Neural progenitor cell (in vitro differentiated cells): Measurements from ENCODE around the gene PDGFRA. TPM values are rescaled to one million over a fixed set of nuclear protein-coding genes. Genes with fewer than 3 reads are reported as not detected.
"Not testable (repeated sequence)": the region's sequence is repeated elsewhere in the genome, so short reads cannot be mapped to it uniquely, and the experiment has no call there.

Source experiments
- DNase-seq: peaks from one replicate; pipeline ENCODE4 v3.0.0-alpha.2; 2016; ENCODE audit warnings: low spot score
- H2AFZ ChIP-seq: fragments of 200-600 bp; sonication (generic); replicated peaks from 2 replicates; pipeline ENCODE4 v1.6.1; 2016; ENCODE audit warnings: antibody characterized with exemption
- H3F3A ChIP-seq: fragments of 200-600 bp; sonication (generic); 2 replicates; pipeline ENCODE4 v1.6.1; 2016; ENCODE audit warnings: antibody characterized with exemption, low read depth
- H3K27ac ChIP-seq: fragments of 200-600 bp; sonication (generic); 2 replicates; pipeline ENCODE4 v1.5.1; 2016; ENCODE audit warnings: mild to moderate bottlenecking
- H3K27me3 ChIP-seq: fragments of 200-600 bp; sonication (generic); 2 replicates; pipeline ENCODE4 v1.6.1; 2016; ENCODE audit warnings: mild to moderate bottlenecking, moderate library complexity
- H3K36me3 ChIP-seq: fragments of 200-600 bp; sonication (generic); 2 replicates; pipeline ENCODE4 v1.5.1; 2016
- H3K4me1 ChIP-seq: fragments of 200-600 bp; sonication (generic); 2 replicates; pipeline ENCODE4 v1.6.1; 2016; ENCODE audit warnings: mixed run types
- H3K4me2 ChIP-seq: fragments of 200-600 bp; sonication (generic); 2 replicates; pipeline ENCODE4 v1.6.1; 2016
- H3K4me3 ChIP-seq: fragments of 200-600 bp; sonication (generic); 2 replicates; pipeline ENCODE4 v1.5.1; 2016
- H3K79me2 ChIP-seq: fragments of 200-600 bp; sonication (generic); 2 replicates; pipeline ENCODE4 v1.6.1; 2016; ENCODE audit warnings: low read depth
- H3K9ac ChIP-seq: fragments of 200-600 bp; sonication (generic); 2 replicates; pipeline ENCODE4 v1.6.1; 2016
- H3K9me3 ChIP-seq: fragments of 200-600 bp; sonication (generic); 2 replicates; pipeline ENCODE4 v1.5.1; 2016; ENCODE audit warnings: low read depth
- H4K20me1 ChIP-seq: fragments of 200-600 bp; sonication (generic); 2 replicates; pipeline ENCODE4 v1.6.1; 2016; ENCODE audit warnings: low read depth
- H3K27ac Mint-ChIP-seq: 3 replicates; pipeline ENCODE4 v1.8.0; 2021; ENCODE audit warnings: mixed read lengths
- H3K27me3 Mint-ChIP-seq: 2 replicates; pipeline ENCODE4 v1.8.0; 2022; ENCODE audit warnings: low read depth, mild to moderate bottlenecking, inconsistent platforms, moderate library complexity, mixed read lengths; ENCODE audit not compliant: insufficient read depth
- H3K36me3 Mint-ChIP-seq: 3 replicates; pipeline ENCODE4 v1.8.0; 2021; ENCODE audit warnings: mixed read lengths
- H3K4me1 Mint-ChIP-seq: 3 replicates; pipeline ENCODE4 v1.8.0; 2021; ENCODE audit warnings: mixed read lengths
- H3K4me3 Mint-ChIP-seq: 3 replicates; pipeline ENCODE4 v1.8.0; 2021; ENCODE audit warnings: mild to moderate bottlenecking, moderate library complexity, mixed read lengths
- H3K9me3 Mint-ChIP-seq: 3 replicates; pipeline ENCODE4 v1.8.0; 2020; ENCODE audit warnings: mixed read lengths
- EZH2 ChIP-seq: fragments of 200-600 bp; sonication (generic); IDR thresholded peaks from 2 replicates; pipeline ENCODE4 v1.6.1; 2017; ENCODE audit warnings: antibody characterized with exemption, mild to moderate bottlenecking, moderate library complexity
- EZH2phosphoT487 ChIP-seq: fragments of 200-600 bp; sonication (generic); IDR thresholded peaks from 2 replicates; pipeline ENCODE4 v1.6.1; 2017; ENCODE audit warnings: antibody characterized with exemption
- total RNA-seq: library from RNA; depleted of rRNA; stranded (reverse); fragments of >200 nt; gene quantifications from 2 replicates; pipeline ENCODE4 v1.2.3, GENCODE V29; 2015; ENCODE audit warnings: low replicate concordance
- TF ChIP-seq, protein P1 (sequence below): fragments of 200-600 bp; sonication (generic); IDR thresholded peaks from 2 replicates; pipeline ENCODE4 v1.5.1; 2017; ENCODE audit warnings: antibody characterized with exemption, mild to moderate bottlenecking

PDGFRA gene
- total RNA-seq, 1 donor from 2014 or later: 2.1 TPM

DNA sequence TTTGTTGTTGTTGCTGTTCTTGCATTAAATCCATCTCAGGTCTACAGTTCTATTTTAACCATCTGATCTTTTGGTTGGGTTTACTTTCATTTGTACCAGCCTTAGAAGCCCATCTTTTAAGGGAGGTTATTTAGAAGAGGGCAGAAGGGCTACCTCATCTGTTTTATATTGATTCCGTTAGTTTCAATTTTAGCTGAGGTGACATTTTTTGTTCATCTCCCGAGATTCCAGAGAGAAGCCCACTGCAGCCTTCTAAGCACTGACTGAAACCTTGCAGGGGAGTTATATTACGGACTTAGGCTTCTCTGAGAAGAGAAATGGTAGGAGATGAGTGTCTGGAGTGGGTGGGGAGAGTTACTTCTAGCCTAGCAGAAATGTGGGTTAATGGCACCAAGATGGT, 101.8 kb downstream of the PDGFRA start:
- no peaks in the 10 kb centered on the region for H3K79me2 ChIP-seq
- H3K27me3 ChIP-seq: no peaks in the 10 kb centered on the region
- peaks cover 9% of the 10 kb centered on the region for H3K4me1 ChIP-seq
- H3K4me2 ChIP-seq: no peak overlapping the region
- Mint-ChIP-seq H3K27ac (no peak overlapping the region), H3K36me3 (peaks cover 5% of the 10 kb centered on the region), H3K4me3 (no peak overlapping the region), H3K27me3 (peaks cover 17% of the 10 kb centered on the region), H3K4me1 (peaks cover 17% of the 10 kb centered on the region), H3K9me3 (peaks cover 10% of the 10 kb centered on the region)
- DNase-seq: no peak
- no peak overlapping the region for H3K4me3 ChIP-seq
- H3K36me3 ChIP-seq: no peaks in the 10 kb centered on the region
- no peaks in the 10 kb centered on the region for H3F3A ChIP-seq
- H3K27ac ChIP-seq: no peak overlapping the region
- no peak for TF ChIP-seq EZH2
- no peak for TF ChIP-seq EZH2phosphoT487
- TF ChIP-seq, protein P1, sequence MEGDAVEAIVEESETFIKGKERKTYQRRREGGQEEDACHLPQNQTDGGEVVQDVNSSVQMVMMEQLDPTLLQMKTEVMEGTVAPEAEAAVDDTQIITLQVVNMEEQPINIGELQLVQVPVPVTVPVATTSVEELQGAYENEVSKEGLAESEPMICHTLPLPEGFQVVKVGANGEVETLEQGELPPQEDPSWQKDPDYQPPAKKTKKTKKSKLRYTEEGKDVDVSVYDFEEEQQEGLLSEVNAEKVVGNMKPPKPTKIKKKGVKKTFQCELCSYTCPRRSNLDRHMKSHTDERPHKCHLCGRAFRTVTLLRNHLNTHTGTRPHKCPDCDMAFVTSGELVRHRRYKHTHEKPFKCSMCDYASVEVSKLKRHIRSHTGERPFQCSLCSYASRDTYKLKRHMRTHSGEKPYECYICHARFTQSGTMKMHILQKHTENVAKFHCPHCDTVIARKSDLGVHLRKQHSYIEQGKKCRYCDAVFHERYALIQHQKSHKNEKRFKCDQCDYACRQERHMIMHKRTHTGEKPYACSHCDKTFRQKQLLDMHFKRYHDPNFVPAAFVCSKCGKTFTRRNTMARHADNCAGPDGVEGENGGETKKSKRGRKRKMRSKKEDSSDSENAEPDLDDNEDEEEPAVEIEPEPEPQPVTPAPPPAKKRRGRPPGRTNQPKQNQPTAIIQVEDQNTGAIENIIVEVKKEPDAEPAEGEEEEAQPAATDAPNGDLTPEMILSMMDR: no peak
- H2AFZ ChIP-seq: no peak overlapping the region
- no peaks in the 10 kb centered on the region for H4K20me1 ChIP-seq
- H3K9ac ChIP-seq: no peak overlapping the region
- H3K9me3 ChIP-seq: no peaks in the 10 kb centered on the region

DNA sequence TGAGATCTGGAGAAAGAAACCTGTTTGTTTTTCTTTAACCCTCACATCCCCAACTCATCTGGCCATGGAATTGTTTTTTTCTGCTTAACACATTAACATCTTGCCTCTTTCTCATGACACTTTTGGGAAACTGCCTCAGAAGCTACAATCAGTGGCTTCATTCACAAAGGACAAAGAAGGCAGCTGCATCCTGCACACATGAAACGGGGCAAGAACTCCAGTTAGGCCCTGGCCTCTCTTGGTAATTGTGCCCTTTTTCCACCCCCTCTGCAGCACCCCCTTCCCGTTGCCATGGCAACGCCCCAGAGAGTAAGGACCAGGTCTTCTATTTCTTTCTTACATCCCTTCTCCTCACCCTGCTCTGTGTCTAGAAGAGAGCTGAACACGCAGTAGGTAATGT, 103.4 kb downstream of the PDGFRA start:
- TF ChIP-seq, protein P1: no peak
- TF ChIP-seq EZH2 (no peak), EZH2phosphoT487 (no peak)
- Histone ChIP-seq H4K20me1 (no peaks in the 10 kb centered on the region), H2AFZ (no peak overlapping the region), H3K9ac (no peak overlapping the region), H3K4me1 (peaks cover 9% of the 10 kb centered on the region), H3F3A (no peaks in the 10 kb centered on the region), H3K27me3 (no peaks in the 10 kb centered on the region), H3K27ac (no peak overlapping the region), H3K4me3 (no peak overlapping the region), H3K4me2 (no peak overlapping the region), H3K79me2 (no peaks in the 10 kb centered on the region), H3K9me3 (no peaks in the 10 kb centered on the region), H3K36me3 (no peaks in the 10 kb centered on the region)
- no peak overlapping the region for H3K4me3 Mint-ChIP-seq
- H3K36me3 Mint-ChIP-seq: no peaks in the 10 kb centered on the region
- H3K9me3 Mint-ChIP-seq: no peaks in the 10 kb centered on the region
- DNase-seq: peak; percentile 43
- H3K27ac Mint-ChIP-seq: peak overlapping the region; percentile 27
- peaks cover 19% of the 10 kb centered on the region for H3K4me1 Mint-ChIP-seq
- H3K27me3 Mint-ChIP-seq: peaks cover 9% of the 10 kb centered on the region

- H3K9me3 ChIP-seq: no peaks in the 10 kb centered on the region
- H4K20me1 ChIP-seq: no peaks in the 10 kb centered on the region
- no peak overlapping the region for H3K9ac ChIP-seq
- no peaks in the 10 kb centered on the region for H3K27me3 ChIP-seq
- Mint-ChIP-seq H3K9me3 (no peaks in the 10 kb centered on the region), H3K4me1 (peaks cover 19% of the 10 kb centered on the region), H3K27ac (peak overlapping the region; percentile 21), H3K27me3 (peaks cover 9% of the 10 kb centered on the region), H3K36me3 (no peaks in the 10 kb centered on the region), H3K4me3 (no peak overlapping the region)
- no peak overlapping the region for H3K4me2 ChIP-seq
- DNase-seq: peak; percentile 25
- peaks cover 9% of the 10 kb centered on the region for H3K4me1 ChIP-seq
- no peak overlapping the region for H3K27ac ChIP-seq
- H3F3A ChIP-seq: no peaks in the 10 kb centered on the region
- no peak overlapping the region for H2AFZ ChIP-seq
- TF ChIP-seq, protein P1: no peak
- TF ChIP-seq EZH2phosphoT487 (no peak), EZH2 (no peak)
- no peaks in the 10 kb centered on the region for H3K36me3 ChIP-seq
- no peak overlapping the region for H3K4me3 ChIP-seq
- H3K79me2 ChIP-seq: no peaks in the 10 kb centered on the region
Measured at GRCh38 chr4:54333657-54334056, 104.6 kb downstream of the PDGFRA start.

DNA sequence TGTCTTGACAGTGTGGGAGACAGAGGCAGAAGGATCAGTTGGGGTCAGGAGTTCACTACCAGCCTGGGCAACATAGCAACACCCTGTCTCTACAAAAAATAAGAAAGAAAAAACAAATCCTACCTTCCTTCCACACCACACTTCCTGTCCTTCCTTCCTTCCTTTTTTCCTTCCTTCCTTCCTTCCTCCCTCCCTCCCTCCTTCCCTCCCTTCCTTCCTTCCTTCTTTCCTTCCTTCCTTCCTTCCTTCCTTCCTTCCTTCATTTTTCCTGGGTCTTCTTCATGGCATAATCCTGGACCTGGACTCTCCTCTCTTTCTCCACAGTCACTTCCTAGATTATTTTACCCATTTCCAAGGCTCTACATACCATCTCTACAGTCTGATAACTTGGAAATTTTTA, 105.7 kb downstream of the PDGFRA start:
- Mint-ChIP-seq H3K27ac (peak overlapping the region; percentile 16), H3K4me1 (peaks cover 19% of the 10 kb centered on the region)
- H3K27me3 ChIP-seq, H2AFZ ChIP-seq, H3K4me1 ChIP-seq, H3K36me3 Mint-ChIP-seq, H3K9me3 Mint-ChIP-seq, H3F3A ChIP-seq, H3K79me2 ChIP-seq, H4K20me1 ChIP-seq, H3K4me3 Mint-ChIP-seq, H3K27me3 Mint-ChIP-seq, H3K4me2 ChIP-seq, H3K9ac ChIP-seq, H3K27ac ChIP-seq, H3K9me3 ChIP-seq, DNase-seq, H3K36me3 ChIP-seq, H3K4me3 ChIP-seq: not testable (repeated sequence)
